Liver (tissue), 9 donors: ENCODE data around the gene UBE2QL1. TPM values are rescaled to one million over a fixed set of nuclear protein-coding genes. Genes with fewer than 3 reads are reported as not detected.

Experiments
- DNase-seq: peaks from one replicate; pipeline ENCODE4 v3.0.0-alpha.2; 2017; ENCODE audit warnings: low spot score
- H3K27ac ChIP-seq, 2 donors: one replicate each; pipeline ENCODE4 v1.7.0; 2013; ENCODE audit warnings: inconsistent platforms in 2 of 2, low read length in 2 of 2, control low read depth in 1 of 2, low read depth in 1 of 2, mild to moderate bottlenecking in 1 of 2
- H3K27me3 ChIP-seq, 4 donors: one replicate each; pipeline versions ENCODE4 v1.6.1 to v1.7.0; 2013; ENCODE audit warnings: low read length in 3 of 4, inconsistent platforms in 1 of 4, mild to moderate bottlenecking in 1 of 4, moderate library complexity in 1 of 4; ENCODE audit not compliant: control insufficient read depth in 4 of 4, insufficient read depth in 4 of 4
- H3K36me3 ChIP-seq, 4 donors: one replicate each; pipeline versions ENCODE4 v1.6.1 to v1.7.0; 2013; ENCODE audit warnings: low read length in 3 of 4, mild to moderate bottlenecking in 3 of 4, low read depth in 1 of 4, moderate library complexity in 1 of 4; ENCODE audit not compliant: control insufficient read depth in 4 of 4, insufficient read depth in 3 of 4
- H3K4me1 ChIP-seq, 4 donors: one replicate each; pipeline versions ENCODE4 v1.6.1 to v1.7.0; 2013; ENCODE audit warnings: low read length in 3 of 4, mild to moderate bottlenecking in 3 of 4, moderate library complexity in 1 of 4; ENCODE audit not compliant: control insufficient read depth in 4 of 4, insufficient read depth in 4 of 4
- H3K4me3 ChIP-seq, 3 donors: one replicate each; pipeline versions ENCODE4 v1.6.1 to v1.7.0; 2013; ENCODE audit warnings: low read length in 3 of 3, control low read depth in 1 of 3, low read depth in 1 of 3, mild to moderate bottlenecking in 1 of 3
- H3K9ac ChIP-seq, 2 donors: one replicate each; pipeline ENCODE4 v1.7.0; 2013; ENCODE audit warnings: low read length in 2 of 2, mild to moderate bottlenecking in 2 of 2, moderate library complexity in 2 of 2, control low read depth in 1 of 2, low read depth in 1 of 2
- H3K9me3 ChIP-seq, 4 donors: one replicate each; pipeline versions ENCODE4 v1.6.1 to v1.7.0; 2013; ENCODE audit warnings: low read length in 3 of 4; ENCODE audit not compliant: control insufficient read depth in 4 of 4
- EGR1 ChIP-seq, 2 donors: IDR thresholded peaks; 2 replicates each; pipeline ENCODE4 v1.6.1; 2016 to 2018; ENCODE audit warnings: antibody characterized with exemption in 2 of 2, low read depth in 2 of 2
- FOXA1 ChIP-seq: IDR thresholded peaks from 2 replicates; pipeline ENCODE4 v1.6.1; 2016; ENCODE audit warnings: antibody characterized with exemption
- FOXA2 ChIP-seq: IDR thresholded peaks from 2 replicates; pipeline ENCODE4 v1.6.1; 2016; ENCODE audit warnings: antibody characterized with exemption
- HNF4A ChIP-seq, 2 donors: conservative IDR thresholded peaks; 2 replicates each; pipeline ENCODE4 v1.6.1; 2016; ENCODE audit warnings: antibody characterized with exemption in 2 of 2, mild to moderate bottlenecking in 2 of 2
- HNF4G ChIP-seq: IDR thresholded peaks from 2 replicates; pipeline ENCODE4 v1.6.1; 2016; ENCODE audit warnings: antibody characterized with exemption
- JUND ChIP-seq, 2 donors: IDR thresholded peaks; 2 replicates each; pipeline ENCODE4 v1.6.1; 2016; ENCODE audit warnings: antibody characterized with exemption in 2 of 2
- NR2F2 ChIP-seq: IDR thresholded peaks from 2 replicates; pipeline ENCODE4 v1.6.1; 2016; ENCODE audit warnings: antibody characterized with exemption
- RXRA ChIP-seq, 2 donors: IDR thresholded peaks; 2 replicates each; pipeline ENCODE4 v1.6.1; 2017 to 2018; ENCODE audit warnings: antibody characterized with exemption in 2 of 2, mild to moderate bottlenecking in 1 of 2
- SP1 ChIP-seq: IDR thresholded peaks from 2 replicates; pipeline ENCODE4 v1.6.1; 2018; ENCODE audit warnings: antibody characterized with exemption, mild to moderate bottlenecking
- TAF1 ChIP-seq: conservative IDR thresholded peaks from 2 replicates; pipeline ENCODE4 v1.6.1; 2016; ENCODE audit warnings: antibody characterized with exemption, mild to moderate bottlenecking
- YY1 ChIP-seq: IDR thresholded peaks from 2 replicates; pipeline ENCODE4 v1.6.1; 2016; ENCODE audit warnings: antibody characterized with exemption, mild to moderate bottlenecking
- WGBS: extraction: QIAGEN DNeasy Blood & Tissue Kit; methylation state at CpG from one replicate; pipeline ENCODE4 v1.1.7; 2013; 5-methylcytosine and 5-hydroxymethylcytosine counted together
- polyA plus RNA-seq, 2 donors: library from polyadenylated mRNA; stranded (reverse) in 1 of 2; unstranded in 1 of 2; fragments of 200-250 nt in 1 of 2; fragments of >200 nt in 1 of 2; fragmentation: Nextera tagmentation in 1 of 2; extraction: Ambion mirVana in 1 of 2; gene quantifications; one replicate each; pipeline versions ENCODE4 v1.2.1 to v1.2.3, GENCODE V29; 2013 to 2015
- total RNA-seq, 2 donors: library from RNA; depleted of rRNA; stranded (reverse); fragments of >200 nt; gene quantifications; one replicate each; pipeline ENCODE4 v1.2.3, GENCODE V29; 2014
- TF ChIP-seq, protein P1 (sequence below): fragments of 150-350 bp; IDR thresholded peaks from 2 replicates; pipeline ENCODE4 v1.5.1; 2017; ENCODE audit warnings: improper control_type of control experiment, low read depth, low read length; ENCODE audit not compliant: missing input control
- TF ChIP-seq, protein P2 (sequence below): IDR thresholded peaks from 2 replicates; pipeline ENCODE4 v1.6.1; 2016; ENCODE audit warnings: antibody characterized with exemption
- TF ChIP-seq, protein P3 (sequence below): IDR thresholded peaks from 2 replicates; pipeline ENCODE4 v1.6.1; 2016; ENCODE audit warnings: antibody characterized with exemption
- TF ChIP-seq, protein P4 (sequence below): IDR thresholded peaks from 2 replicates; pipeline ENCODE4 v1.6.1; 2016; ENCODE audit warnings: antibody characterized with exemption, mild to moderate bottlenecking
- donor health status: healthy.
- donor health status: healthy.
- donor health status: healthy.
- donor health status: healthy.
- donor health status: healthy.

The UBE2QL1 gene
- total and polyA plus RNA-seq, 4 donors, result 0.09 to 1.9 (median 0.36) TPM

DNA sequence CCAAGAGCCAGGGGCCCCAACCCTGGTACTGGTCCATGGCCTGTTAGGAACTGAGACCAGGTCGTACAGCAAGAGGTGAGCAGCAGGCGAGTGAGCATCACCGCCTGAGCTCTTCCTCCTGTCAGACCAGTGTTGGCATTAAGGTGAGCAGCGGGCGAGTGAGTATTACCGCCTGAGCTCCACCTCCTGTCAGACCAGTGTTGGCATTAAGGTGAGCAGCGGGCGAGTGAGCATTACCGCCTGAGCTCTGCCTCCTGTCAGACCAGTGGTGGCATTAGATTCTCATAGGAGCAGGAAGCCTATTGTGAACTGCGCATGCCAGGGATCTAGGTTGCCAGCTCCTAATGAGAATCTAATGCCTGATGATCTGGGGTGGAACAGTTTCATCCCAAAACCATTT lies 31.0 kb upstream of the UBE2QL1 start:
- H3K4me1 ChIP-seq, result no peaks in the 10 kb centered on the region
- DNase-seq, result no peak
- H3K36me3 ChIP-seq, result no peaks in the 10 kb centered on the region
- H3K27ac ChIP-seq, result no peak overlapping the region
- TF ChIP-seq HNF4G, result no peak
- TF ChIP-seq, protein P1, sequence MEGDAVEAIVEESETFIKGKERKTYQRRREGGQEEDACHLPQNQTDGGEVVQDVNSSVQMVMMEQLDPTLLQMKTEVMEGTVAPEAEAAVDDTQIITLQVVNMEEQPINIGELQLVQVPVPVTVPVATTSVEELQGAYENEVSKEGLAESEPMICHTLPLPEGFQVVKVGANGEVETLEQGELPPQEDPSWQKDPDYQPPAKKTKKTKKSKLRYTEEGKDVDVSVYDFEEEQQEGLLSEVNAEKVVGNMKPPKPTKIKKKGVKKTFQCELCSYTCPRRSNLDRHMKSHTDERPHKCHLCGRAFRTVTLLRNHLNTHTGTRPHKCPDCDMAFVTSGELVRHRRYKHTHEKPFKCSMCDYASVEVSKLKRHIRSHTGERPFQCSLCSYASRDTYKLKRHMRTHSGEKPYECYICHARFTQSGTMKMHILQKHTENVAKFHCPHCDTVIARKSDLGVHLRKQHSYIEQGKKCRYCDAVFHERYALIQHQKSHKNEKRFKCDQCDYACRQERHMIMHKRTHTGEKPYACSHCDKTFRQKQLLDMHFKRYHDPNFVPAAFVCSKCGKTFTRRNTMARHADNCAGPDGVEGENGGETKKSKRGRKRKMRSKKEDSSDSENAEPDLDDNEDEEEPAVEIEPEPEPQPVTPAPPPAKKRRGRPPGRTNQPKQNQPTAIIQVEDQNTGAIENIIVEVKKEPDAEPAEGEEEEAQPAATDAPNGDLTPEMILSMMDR, result no peak
- no peak for TF ChIP-seq FOXA2
- peaks cover 0 to 2% (median 0%) of the 10 kb centered on the region in 4 donors for H3K27me3 ChIP-seq
- H3K4me3 ChIP-seq, result no peak overlapping the region
- no peaks in the 10 kb centered on the region for H3K9me3 ChIP-seq
- no peak overlapping the region for H3K9ac ChIP-seq
- 96% methylated on average over 10 of the region's 10 CpGs for WGBS

DNA sequence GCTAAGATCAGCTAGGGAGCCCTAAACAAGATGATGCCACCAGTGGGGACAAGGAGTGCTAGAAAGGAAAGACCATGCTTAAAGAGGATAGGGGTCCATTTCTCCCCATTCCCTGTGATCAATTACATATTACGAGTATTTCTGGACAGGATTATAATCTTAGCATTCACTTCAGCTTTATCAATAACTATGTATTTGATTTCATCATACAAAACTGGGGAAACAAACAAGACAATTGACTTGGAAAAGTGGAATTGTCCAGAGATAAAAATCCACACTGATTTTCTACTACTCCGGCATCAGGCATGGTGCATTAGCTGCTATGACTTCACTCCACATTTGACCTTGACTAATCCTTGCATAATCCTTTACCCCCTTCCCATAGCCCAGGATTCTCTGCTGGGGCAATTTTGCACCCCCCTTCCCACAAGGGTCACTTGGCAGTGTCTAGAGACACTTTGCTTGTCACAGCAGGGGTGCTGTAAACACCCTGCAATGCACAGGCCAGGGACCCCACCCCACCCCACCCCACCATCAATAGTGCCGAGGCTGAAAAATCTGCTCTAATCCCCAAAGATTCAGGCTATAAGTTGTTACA lies 29.9 kb upstream of the UBE2QL1 start:
- H3K4me1 ChIP-seq, result no peaks in the 10 kb centered on the region
- no peaks in the 10 kb centered on the region for H3K36me3 ChIP-seq
- H3K4me3 ChIP-seq, result no peak overlapping the region
- WGBS, result 89% methylated on average over 3 of the region's 3 CpGs
- no peak overlapping the region for H3K9ac ChIP-seq
- H3K27me3 ChIP-seq, result peaks cover 0 to 2% (median 0%) of the 10 kb centered on the region in 4 donors
- DNase-seq, result no peak
- TF ChIP-seq SP1, result no peak
- TF ChIP-seq HNF4G, result no peak
- no peak for TF ChIP-seq NR2F2
- TF ChIP-seq HNF4A (conservative IDR thresholded peaks at IDR 0.05), result no peak
- no peak for TF ChIP-seq TAF1
- TF ChIP-seq, protein P2, sequence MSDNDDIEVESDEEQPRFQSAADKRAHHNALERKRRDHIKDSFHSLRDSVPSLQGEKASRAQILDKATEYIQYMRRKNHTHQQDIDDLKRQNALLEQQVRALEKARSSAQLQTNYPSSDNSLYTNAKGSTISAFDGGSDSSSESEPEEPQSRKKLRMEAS, result no peak
- TF ChIP-seq JUND (IDR thresholded peaks at IDR 0.05), result no peak
- no peak for TF ChIP-seq RXRA (IDR thresholded peaks at IDR 0.05)
- TF ChIP-seq, protein P3, sequence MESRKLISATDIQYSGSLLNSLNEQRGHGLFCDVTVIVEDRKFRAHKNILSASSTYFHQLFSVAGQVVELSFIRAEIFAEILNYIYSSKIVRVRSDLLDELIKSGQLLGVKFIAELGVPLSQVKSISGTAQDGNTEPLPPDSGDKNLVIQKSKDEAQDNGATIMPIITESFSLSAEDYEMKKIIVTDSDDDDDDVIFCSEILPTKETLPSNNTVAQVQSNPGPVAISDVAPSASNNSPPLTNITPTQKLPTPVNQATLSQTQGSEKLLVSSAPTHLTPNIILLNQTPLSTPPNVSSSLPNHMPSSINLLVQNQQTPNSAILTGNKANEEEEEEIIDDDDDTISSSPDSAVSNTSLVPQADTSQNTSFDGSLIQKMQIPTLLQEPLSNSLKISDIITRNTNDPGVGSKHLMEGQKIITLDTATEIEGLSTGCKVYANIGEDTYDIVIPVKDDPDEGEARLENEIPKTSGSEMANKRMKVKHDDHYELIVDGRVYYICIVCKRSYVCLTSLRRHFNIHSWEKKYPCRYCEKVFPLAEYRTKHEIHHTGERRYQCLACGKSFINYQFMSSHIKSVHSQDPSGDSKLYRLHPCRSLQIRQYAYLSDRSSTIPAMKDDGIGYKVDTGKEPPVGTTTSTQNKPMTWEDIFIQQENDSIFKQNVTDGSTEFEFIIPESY, result no peak
- TF ChIP-seq, protein P4, sequence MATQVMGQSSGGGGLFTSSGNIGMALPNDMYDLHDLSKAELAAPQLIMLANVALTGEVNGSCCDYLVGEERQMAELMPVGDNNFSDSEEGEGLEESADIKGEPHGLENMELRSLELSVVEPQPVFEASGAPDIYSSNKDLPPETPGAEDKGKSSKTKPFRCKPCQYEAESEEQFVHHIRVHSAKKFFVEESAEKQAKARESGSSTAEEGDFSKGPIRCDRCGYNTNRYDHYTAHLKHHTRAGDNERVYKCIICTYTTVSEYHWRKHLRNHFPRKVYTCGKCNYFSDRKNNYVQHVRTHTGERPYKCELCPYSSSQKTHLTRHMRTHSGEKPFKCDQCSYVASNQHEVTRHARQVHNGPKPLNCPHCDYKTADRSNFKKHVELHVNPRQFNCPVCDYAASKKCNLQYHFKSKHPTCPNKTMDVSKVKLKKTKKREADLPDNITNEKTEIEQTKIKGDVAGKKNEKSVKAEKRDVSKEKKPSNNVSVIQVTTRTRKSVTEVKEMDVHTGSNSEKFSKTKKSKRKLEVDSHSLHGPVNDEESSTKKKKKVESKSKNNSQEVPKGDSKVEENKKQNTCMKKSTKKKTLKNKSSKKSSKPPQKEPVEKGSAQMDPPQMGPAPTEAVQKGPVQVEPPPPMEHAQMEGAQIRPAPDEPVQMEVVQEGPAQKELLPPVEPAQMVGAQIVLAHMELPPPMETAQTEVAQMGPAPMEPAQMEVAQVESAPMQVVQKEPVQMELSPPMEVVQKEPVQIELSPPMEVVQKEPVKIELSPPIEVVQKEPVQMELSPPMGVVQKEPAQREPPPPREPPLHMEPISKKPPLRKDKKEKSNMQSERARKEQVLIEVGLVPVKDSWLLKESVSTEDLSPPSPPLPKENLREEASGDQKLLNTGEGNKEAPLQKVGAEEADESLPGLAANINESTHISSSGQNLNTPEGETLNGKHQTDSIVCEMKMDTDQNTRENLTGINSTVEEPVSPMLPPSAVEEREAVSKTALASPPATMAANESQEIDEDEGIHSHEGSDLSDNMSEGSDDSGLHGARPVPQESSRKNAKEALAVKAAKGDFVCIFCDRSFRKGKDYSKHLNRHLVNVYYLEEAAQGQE, result no peak
- TF ChIP-seq EGR1 (IDR thresholded peaks at IDR 0.05; ENCODE audit: low read depth in 2 of 2), result no peak
- TF ChIP-seq FOXA1, result no peak
- no peak for TF ChIP-seq YY1
- no peak overlapping the region for H3K27ac ChIP-seq
- no peaks in the 10 kb centered on the region for H3K9me3 ChIP-seq
